Coronary artery (tissue), 2 donors: ENCODE results near the gene ABI2.

ENCODE experiments used
- DNase-seq: peaks from one replicate; pipeline ENCODE4 v3.0.0-alpha.2; 2017; ENCODE audit warnings: low spot score
- H3K27ac ChIP-seq, 2 donors: fragments of 200-600 bp; sonication (generic); one replicate each; pipeline ENCODE4 v1.5.1; 2016 to 2019
- H3K4me3 ChIP-seq: fragments of 200-600 bp; sonication (generic); 2 replicates; pipeline ENCODE4 v1.5.1; 2016; ENCODE audit warnings: mild to moderate bottlenecking, moderate library complexity
- CTCF ChIP-seq: fragments of 200-600 bp; sonication (generic); IDR thresholded peaks from one replicate; pipeline ENCODE4 v1.5.1; 2019; ENCODE audit warnings: antibody characterized with exemption

Gene ABI2

GRCh38 chr2:203399031-203399430 lies 70.8 kb downstream of the ABI2 start:
- Histone ChIP-seq H3K27ac (no peak overlapping the region), H3K4me3 (no peak overlapping the region)
- TF ChIP-seq CTCF = no peak
- no peak for DNase-seq

- DNase-seq = no peak
- Histone ChIP-seq H3K4me3 (no peak overlapping the region), H3K27ac (no peak overlapping the region)
- TF ChIP-seq CTCF = no peak
Observed at GRCh38 chr2:203400805-203401585, 72.8 kb downstream of the ABI2 start.

GRCh38 chr2:203404996-203405395 lies 76.8 kb downstream of the ABI2 start:
- TF ChIP-seq CTCF = no peak
- no peak overlapping the region for H3K27ac ChIP-seq

GRCh38 chr2:203407496-203407895 lies 79.3 kb downstream of the ABI2 start:
- TF ChIP-seq CTCF = no peak
- Histone ChIP-seq H3K27ac (no peak overlapping the region), H3K4me3 (no peak overlapping the region)
- no peak for DNase-seq

More at GRCh38 chr2:203404996-203405395, 76.8 kb downstream of the ABI2 start:
- no peak overlapping the region for H3K4me3 ChIP-seq
- DNase-seq = no peak

- no peak overlapping the region for H3K4me3 ChIP-seq
- H3K27ac ChIP-seq = no peak overlapping the region
- no peak for TF ChIP-seq CTCF
- DNase-seq = no peak
Observed at GRCh38 chr2:203412546-203413331, 84.5 kb downstream of the ABI2 start.

- no peak for DNase-seq
- H3K27ac ChIP-seq = no peak overlapping the region
- H3K4me3 ChIP-seq = no peak overlapping the region
- no peak for TF ChIP-seq CTCF
Observed at GRCh38 chr2:203413796-203414195, 85.6 kb downstream of the ABI2 start.
